NCI-H1092 treated with DMSO at 0.1 percent for 48 hours (cell line): Measurements from ENCODE around the gene ST6GALNAC3.
"Not testable (repeated sequence)": the region's sequence is repeated elsewhere in the genome, so short reads cannot be mapped to it uniquely, and the experiment has no call there.

Experiments
- DNase-seq: peaks from one replicate; lab custom pipeline; 2025; lab: John Stamatoyannopoulos, UW

ST6GALNAC3 gene

DNA sequence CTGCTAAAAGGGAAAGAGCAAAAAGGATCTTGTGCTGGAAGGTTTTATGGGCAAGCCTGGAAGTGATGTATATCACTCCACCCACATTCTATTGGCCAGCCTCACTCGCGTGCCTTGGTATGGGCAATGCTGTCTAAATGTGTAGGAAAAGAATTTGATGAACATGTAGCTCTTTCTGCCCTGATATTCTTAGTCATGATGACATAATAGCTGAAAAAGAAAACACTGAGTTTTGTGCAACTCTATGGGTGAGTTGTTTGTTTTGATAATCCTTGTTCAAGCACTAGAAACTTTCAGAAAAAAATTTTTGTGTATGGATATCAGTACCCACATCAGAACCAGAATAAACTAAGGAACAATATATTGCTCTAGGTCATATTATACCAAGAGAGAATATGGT is 561.2 kb downstream of the ST6GALNAC3 start:
- DNase-seq = no peak

DNA sequence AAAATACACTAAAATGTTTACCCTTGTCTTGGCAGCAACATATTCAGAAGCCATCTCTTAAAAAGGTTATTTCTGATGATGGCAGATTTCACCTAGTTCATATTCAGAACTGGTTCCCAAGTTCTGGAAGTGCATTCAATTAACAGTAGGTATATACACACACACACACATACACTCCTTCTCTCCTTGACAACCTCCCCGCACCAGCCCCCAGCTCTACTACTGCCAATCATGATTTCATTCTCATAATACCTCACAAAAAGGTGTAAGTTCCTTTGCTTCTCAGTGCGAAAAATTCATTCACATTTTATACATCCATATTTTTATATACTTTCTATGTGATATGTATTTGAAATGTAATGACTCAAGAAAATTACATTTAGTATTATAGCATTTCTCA is 564.6 kb downstream of the ST6GALNAC3 start:
- no peak for DNase-seq

DNA sequence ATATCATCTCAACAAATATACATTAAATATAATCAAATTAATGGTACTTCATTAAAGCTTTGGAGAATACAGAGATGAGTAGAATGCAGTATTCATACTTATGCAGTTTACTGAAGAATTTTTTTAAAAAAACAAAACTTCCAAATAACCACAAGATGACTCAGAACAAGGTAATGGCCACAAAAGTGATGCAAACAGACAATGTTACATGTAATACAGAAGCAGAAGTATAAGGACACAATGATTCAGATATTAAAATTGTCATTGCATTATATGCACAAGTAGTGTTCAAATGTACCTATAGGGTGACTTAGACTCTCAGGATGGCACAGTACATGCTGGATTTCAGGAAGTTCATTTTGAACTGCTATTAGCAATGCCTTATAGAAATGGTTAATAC is 565.5 kb downstream of the ST6GALNAC3 start:
- DNase-seq = no peak

DNA sequence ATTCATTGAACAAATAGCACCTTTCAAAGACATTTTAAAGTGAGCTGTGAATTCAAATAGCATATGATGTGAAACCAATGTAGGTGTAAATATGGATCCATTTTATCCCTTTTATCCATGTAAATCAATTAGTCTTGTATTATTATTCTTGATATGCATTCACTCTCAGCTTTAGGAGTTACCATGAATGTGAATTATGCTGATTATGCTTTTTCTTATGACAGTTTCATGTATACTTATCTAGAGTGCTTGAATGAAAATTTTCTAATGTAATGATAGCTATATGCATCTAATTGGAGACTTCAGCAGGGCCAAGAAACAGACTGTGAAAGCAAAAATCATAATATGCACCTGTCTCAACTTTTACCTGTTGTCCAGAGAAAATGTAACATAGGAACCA is 566.2 kb downstream of the ST6GALNAC3 start:
- no peak for DNase-seq

DNA sequence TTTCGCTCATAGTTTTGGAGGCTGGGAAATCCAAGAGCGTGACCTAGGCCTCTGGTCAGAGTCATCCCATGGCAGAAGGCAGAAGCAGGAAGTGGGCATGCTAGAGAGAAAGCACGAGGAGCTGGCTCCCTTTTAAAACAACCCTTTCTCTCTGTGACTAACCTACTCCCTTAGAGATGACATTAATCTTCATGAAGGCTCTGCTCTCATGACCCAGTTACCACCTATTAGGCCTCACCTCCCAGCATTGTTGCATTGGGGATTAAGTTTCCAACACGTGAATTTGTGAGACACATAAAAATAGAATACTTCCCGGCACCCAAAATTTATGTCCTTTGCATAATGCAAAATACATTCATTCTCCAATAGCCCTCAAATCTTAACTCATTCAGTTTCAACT is 569.6 kb downstream of the ST6GALNAC3 start:
- no peak for DNase-seq

DNA sequence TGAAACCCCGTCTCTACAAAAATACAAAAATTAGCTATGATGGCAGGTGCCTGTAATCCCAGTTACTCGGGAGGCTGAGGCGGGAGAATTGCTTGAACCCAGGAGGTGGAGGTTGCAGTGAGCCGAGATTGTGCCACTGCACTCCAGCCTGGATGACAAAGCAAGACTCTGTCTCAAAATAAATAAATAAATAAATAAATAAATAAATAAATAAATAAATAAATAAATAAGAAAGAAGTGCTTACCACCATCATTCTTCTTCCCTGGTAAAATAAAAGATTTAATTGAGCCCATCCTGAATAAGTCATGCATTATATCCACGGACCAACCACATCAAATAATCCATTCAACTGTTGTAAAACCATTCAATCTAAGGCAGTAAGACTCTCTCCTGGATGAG is 578.3 kb downstream of the ST6GALNAC3 start:
- DNase-seq = not testable (repeated sequence)

DNA sequence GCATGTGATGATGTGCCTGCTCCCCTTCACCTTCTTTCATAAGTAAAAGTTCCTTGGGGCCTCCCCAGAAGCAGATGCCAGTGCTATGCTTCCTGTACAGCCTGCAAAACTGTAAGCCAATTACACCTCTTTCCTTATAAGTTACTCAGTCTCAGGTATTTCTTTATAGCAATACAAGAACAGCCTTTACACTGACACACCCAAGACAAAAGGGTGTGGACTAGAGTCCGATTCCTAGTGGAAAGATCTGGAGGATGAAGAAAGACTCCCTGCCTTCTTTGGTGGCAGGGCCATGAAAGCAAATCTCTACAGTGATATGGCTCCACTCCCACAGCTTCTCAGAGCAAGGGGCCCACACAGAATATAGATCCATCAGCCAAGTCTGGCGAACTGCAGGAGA is 583.1 kb downstream of the ST6GALNAC3 start:
- no peak for DNase-seq

DNA sequence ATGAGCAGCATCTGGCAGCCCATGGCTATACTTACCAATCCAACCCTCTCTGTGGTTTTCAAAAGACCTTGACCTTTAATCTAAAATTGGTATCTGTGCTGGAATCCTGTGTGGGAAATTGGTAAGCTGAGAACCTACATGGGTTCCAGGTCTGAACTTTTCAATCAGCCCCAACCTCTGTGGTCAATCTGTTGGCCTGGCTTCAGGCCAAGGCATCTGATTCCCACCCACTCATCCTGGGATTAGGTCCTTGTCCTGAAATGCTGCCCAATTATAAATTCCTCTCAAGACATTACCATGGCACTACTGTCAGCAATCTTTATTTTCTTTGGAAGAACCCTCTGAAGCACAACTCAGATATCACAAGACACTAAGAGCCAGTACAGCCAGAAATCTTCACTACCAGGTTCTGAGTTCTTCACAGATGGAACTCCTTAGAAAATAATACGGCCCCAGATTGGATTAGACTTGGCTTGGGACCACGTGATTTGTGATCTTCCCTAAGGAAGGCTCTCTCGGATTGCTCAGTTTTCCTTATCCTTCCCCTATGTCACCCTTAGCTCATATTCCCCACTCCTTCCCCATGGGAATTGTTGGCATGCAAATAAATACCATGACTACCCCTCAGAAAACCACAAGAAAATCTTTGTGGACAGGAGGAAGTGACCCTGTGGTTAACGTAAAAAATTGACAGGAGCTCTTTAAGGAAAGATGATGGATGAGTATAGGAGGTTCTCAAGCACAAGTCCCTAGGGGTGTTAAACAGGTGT is 584.8 kb downstream of the ST6GALNAC3 start:
- DNase-seq = no peak

DNA sequence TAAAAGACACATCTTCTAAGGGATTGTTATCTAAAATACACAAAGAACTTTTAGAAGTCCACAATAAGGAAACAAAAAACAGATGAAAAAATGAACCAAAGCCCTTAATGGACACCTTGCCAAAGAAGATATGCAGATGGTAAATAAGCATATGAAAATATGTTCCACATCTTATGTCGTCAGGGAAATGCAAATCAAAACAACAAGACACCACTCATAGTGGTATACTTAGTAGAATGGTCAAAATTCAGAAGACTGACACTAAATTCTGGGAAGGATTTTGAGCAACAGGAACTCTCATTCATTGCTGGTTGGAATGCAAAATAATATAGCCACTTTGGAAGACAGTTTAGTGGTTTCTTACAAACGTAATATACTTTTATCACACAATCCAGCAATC is 587.0 kb downstream of the ST6GALNAC3 start:
- DNase-seq = no peak

DNA sequence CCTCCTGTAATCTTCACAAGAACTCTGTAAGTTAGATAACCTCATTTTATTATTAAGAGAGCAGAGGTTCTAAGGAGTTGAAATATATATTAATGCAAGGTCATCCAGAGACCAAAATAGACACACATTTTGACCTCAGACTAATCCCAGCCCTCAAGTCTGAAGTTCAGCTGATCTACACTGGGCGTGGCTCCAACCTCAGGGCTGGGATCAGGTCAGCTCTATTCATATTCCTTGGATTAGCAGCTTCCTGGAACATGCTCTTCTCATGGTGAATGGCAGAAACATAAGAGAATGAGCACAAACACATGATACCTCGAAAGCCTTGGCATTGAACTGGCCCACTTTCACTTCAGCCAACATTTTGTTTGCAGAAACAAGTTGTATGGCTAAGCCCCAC is 592.0 kb downstream of the ST6GALNAC3 start:
- DNase-seq = peak; percentile 52

DNA sequence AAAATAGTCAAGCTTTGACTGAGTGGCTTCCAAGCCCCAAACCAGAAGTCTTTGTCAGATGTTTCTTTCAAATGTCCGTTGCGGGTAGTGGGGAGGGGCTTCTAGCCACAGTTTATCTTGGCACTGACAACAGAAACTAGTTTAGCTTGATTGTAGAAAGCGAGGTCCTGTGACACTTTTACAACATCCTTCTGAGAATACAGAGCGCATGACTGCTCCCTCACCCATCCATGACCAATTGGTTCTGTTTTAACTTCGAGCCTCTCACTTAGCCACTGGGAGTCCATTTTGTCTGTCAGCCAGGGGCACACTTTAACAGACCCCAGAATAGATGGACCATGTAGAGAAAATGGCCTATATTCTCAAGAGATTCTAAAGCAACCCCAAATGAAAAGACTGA is 593.5 kb downstream of the ST6GALNAC3 start:
- DNase-seq = peak; percentile 7

DNA sequence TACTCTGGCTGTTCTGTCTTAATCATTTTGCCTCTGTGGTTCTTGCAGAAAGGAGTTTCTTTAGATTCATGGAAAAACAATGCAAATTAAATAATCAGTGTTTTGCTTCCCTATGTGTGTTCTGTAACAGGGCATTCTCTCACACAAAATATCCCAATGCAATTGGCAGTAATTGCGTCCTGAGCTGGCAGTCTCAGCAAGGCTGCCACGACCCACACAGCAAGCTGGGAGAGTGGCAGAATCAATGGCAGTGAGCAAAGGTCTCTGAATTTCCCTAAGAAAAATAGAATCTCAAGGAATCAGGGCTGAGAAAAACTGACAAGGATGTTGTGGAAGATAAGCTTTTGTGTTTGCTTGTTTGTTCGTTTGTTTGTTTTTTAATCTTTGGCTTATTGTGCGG is 594.6 kb downstream of the ST6GALNAC3 start:
- no peak for DNase-seq

DNA sequence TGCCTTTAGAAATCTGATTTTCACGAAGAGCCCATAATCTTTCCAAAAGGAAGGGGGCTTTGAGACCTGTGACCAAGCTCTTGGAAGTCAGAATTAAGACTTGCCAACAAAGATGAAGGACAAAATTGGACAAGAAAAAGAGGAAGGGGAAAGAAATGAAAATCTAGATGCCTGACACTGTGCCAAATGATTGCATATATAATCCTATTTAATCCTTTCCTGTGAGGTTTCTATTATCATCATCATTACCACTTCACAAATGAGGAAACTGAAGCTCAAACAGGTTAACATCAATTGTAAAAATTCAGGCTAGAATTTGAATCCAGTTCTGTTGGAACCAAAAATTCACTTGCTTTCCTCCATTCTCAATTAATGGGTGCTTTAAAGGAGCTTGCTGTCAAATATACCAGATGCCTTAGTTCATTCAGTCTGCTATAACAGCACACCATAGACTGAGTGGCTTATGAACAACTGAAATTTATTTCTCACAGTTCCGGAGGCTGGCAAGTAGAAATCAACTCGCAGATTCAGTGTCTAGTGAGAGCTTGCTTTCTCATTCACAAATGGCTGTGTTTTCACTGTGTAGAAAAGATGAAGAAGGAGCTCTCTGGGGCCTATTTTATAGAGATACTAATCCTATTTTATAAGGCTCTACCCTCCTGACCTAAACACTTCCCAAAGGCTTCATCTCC is 595.2 kb downstream of the ST6GALNAC3 start:
- DNase-seq = no peak

DNA sequence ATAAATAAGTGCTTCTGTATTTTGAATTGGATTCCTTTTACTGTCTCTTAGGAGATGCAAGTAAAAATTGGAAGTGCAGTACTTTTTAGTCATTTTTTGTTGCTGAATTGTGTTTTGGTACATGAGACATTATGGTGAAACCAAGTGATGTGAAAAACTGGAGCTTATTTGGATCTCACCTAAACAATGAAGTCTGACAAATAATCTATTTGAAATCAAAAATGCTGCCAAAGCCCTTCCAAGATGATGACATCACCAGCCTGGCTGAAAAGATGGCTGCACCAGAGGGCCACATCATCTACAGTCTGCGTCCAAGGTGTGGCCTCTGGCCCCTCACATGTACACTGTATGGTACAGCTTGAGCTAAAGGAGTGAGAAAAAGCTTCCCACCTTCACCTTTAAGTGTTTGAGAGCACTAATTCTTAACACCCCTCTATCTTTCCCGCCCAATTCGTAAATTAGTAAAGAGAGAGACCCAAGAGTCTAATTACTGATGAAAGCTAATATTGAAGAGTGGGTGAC is 600.2 kb downstream of the ST6GALNAC3 start:
- DNase-seq = no peak

DNA sequence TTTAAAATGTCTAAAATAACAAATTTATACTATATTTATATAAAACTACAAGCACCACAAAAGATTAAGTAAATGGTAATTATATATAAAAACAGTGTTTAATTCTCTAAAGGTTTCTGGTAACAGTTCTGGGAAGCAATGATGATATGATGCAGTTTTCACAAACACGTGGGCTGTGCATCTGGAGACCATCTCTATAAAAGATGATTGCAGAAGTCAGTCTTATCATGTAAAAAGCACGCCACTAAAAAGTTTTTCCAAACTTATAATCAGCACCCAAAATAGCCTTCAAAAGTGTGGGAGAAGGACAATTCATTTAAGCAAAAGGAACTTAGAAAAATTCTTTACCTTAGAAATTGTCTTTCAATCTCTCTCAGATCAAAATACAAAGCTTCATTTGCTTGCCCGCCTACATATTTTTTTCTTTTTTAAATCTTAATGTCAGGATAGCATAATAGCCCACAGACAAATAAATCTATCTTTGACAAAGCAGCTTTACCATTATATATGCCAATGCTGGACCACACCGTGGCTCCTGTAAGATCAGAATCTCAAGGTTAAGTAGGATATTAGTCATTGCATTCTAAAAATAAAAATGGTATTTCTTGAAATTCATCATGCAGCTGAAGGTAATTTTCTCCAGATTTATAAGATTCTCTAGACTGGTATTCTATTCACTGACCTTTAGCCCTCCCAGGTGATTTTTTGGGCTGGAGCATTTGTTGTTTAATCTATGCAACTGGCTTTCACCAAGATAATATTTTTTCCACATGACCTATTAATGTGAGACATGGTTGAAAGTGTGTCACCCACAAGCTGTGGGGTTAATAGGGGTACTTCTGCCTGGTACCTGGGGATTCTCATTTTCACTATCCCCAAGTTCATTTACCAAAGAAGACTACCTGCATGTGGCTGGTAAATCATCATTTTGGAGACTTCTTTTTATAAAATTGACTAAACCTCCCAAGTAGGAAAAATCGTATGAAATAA is 603.2 kb downstream of the ST6GALNAC3 start:
- no peak for DNase-seq

DNA sequence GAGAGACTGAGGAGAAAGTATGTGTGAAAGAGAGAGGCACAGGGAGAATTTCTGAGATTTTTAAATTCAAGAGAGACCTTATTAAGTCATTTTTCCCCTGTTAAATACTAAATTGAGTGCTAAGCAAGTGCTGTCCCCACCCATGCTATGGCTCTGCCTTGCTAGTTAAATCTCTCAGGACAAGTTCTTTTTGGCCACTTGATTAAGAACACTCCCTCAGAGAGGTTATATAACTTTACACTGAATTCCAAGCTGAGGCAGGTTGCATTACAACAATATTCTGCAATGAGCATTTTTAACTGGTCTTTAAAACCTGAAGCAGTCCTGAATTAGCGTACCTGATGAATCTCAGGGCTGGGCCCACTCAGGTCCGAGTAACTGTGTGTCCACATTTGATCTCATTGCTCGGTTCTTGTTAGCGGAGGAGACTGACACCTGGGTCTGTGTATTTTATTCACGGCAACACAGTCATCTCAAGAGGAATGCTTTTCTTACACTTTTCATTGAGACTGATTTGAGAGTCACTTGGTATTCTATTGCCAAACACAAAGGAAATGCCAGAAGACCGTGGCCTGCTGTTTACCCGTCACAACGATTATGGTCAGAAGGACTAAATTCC is 605.1 kb downstream of the ST6GALNAC3 start:
- DNase-seq = no peak

DNA sequence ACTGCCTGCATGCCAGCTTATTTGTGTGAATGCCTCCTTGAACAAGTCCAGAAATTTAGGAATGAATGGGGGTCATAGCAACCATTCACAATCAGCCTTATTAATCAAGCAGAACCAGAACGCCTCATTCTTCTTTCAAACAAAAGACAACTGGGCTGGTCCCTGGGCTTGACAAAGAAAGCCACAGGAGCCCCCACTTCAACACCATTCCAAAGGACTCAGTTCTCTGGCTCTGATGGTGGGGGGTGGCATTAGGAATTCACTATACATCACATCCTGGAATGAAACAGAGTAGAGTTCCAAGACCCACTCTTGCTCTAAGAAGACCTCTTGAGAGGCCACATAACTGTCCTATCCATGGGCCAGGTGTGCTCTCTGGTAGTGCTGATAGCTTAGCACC is 606.1 kb downstream of the ST6GALNAC3 start:
- DNase-seq = no peak

DNA sequence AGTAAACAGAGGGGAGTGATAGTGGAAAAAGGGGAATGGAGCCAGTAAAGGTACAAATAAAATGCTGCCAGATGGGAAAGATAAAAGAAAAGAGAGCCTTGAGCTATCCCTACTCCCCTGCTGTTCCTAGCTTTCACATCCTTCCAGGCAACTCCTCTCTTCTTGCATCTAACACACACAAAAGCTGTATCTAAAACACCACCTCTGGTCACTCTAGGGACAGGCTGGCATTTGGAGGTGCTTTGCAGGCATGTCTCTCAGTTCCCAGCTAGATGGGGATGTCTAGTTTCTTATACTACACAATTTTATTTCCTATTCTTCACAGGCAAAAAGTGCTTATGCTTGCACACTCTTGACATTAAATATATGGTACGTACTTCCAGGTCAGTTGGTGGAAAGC is 607.6 kb downstream of the ST6GALNAC3 start:
- DNase-seq = no peak
